Breast epithelium (tissue), 4 donors: ENCODE data around the gene CYP2E1. TPM values are rescaled to one million over a fixed set of nuclear protein-coding genes. Genes with fewer than 3 reads are reported as not detected.

Experiments
- DNase-seq, 2 donors: peaks; one replicate each; pipeline ENCODE4 v3.0.0-alpha.2; 2019; ENCODE audit warnings: low spot score in 2 of 2
- H3K27ac ChIP-seq, 2 donors: fragments of 200-600 bp; sonication (generic) in 1 of 2; one replicate each; pipeline ENCODE4 v1.5.1; 2016 to 2019; ENCODE audit warnings: mild to moderate bottlenecking in 1 of 2
- H3K27me3 ChIP-seq, 2 donors: fragments of 200-600 bp; sonication (generic) in 1 of 2; one replicate each; pipeline versions ENCODE4 v1.5.1 to v1.6.0; 2017 to 2019; ENCODE audit warnings: control low read depth in 1 of 2, mild to moderate bottlenecking in 1 of 2
- H3K36me3 ChIP-seq: fragments of 200-600 bp; one replicate; pipeline ENCODE4 v1.5.1; 2019
- H3K4me1 ChIP-seq, 2 donors: fragments of 200-600 bp; sonication (generic); one replicate each; pipeline ENCODE4 v1.5.1; 2016 to 2019; ENCODE audit warnings: control low read depth in 1 of 2
- H3K4me3 ChIP-seq, 3 donors: fragments of 200-600 bp; sonication (generic); 1 replicate in 2 of 3; 2 replicates in 1 of 3; pipeline ENCODE4 v1.5.1; 2016 to 2019; ENCODE audit warnings: mild to moderate bottlenecking in 3 of 3, moderate library complexity in 2 of 3
- H3K9me3 ChIP-seq, 2 donors: fragments of 200-600 bp; sonication (generic) in 1 of 2; one replicate each; pipeline ENCODE4 v1.5.1; 2016 to 2019; ENCODE audit warnings: control low read depth in 1 of 2
- POLR2A ChIP-seq: fragments of 450-650 bp; IDR thresholded peaks from one replicate; pipeline ENCODE4 v1.6.1; 2016; ENCODE audit warnings: antibody characterized with exemption, mild to moderate bottlenecking, moderate library complexity
- POLR2AphosphoS5 ChIP-seq, 3 donors: sonication (generic); formaldehyde crosslinking; IDR thresholded peaks; one replicate each; pipeline ENCODE4 v1.6.1; 2017; ENCODE audit warnings: antibody characterized with exemption in 3 of 3
- intact Hi-C: fragments of 100-400 bp; cut with DNase I; formaldehyde crosslinking; loops from one replicate; pipeline ENCODE4 v1.15.1; 2023; ENCODE audit warnings: low total_unique reads
- total RNA-seq, 3 donors: library from RNA; depleted of rRNA; stranded (reverse); fragments of >200 nt; gene quantifications; one replicate each; pipeline ENCODE4 v1.1.0, GENCODE V29; 2016
- TF ChIP-seq, protein P1 (sequence below), 3 donors: fragments of 450-650 bp; IDR thresholded peaks; one replicate each; pipeline ENCODE4 v1.5.1; 2016 to 2017; ENCODE audit warnings: antibody characterized with exemption in 3 of 3, mild to moderate bottlenecking in 3 of 3, moderate library complexity in 3 of 3

The CYP2E1 gene
- total RNA-seq, 3 donors from 2014 or later: 0.96 to 3.4 (median 0.98) TPM

DNA sequence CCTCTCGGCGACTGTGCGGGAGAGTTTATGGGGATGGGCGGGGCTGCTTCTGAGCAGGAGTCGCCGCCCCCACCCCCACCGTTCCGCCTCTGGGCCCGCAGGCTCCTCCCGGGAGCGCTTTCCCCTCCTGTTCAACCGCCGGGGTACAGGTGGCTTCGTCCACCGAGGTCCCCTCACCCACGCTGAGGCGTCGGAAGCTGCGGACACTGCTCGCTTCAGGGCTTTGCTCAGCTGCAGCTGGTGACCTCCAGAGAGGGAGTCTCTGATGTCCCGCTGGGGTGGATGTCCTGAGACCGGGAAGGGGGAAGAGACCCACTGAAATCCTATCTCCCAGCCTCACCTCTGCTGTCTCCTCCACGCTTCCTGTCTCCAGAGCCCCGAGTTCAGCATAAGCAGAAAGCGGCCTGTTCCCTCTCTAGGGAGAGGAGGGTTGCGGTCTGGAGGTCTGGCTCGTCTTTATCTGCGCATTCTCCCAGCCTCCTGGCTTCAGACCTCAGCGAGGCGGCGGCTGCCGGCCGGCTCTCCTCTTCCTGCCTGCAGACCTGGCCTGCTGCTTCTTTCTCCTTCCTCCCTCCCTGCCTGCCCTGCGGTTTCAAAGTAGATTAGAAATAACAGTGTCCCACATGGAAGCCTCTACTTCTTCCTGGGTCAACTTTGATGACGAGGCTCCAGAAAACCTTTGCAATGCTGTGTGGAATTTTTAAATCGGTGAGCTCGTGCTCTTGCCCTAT is 1.8 kb downstream of the CYP2E1 start:
- Histone ChIP-seq H3K4me3 (peak overlapping the region; percentile 3 to 56 (median 47)), H3K27ac (no peak overlapping the region), H3K9me3 (peaks cover 0 to 7% of the 10 kb centered on the region in 2 donors), H3K4me1 (no peaks in the 10 kb centered on the region), H3K36me3 (no peaks in the 10 kb centered on the region), H3K27me3 (peaks cover 0 to 46% of the 10 kb centered on the region in 2 donors)
- no peak for DNase-seq
- TF ChIP-seq, protein P1, sequence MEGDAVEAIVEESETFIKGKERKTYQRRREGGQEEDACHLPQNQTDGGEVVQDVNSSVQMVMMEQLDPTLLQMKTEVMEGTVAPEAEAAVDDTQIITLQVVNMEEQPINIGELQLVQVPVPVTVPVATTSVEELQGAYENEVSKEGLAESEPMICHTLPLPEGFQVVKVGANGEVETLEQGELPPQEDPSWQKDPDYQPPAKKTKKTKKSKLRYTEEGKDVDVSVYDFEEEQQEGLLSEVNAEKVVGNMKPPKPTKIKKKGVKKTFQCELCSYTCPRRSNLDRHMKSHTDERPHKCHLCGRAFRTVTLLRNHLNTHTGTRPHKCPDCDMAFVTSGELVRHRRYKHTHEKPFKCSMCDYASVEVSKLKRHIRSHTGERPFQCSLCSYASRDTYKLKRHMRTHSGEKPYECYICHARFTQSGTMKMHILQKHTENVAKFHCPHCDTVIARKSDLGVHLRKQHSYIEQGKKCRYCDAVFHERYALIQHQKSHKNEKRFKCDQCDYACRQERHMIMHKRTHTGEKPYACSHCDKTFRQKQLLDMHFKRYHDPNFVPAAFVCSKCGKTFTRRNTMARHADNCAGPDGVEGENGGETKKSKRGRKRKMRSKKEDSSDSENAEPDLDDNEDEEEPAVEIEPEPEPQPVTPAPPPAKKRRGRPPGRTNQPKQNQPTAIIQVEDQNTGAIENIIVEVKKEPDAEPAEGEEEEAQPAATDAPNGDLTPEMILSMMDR (IDR thresholded peaks at IDR 0.05): no peak
- no peak for TF ChIP-seq POLR2A
- TF ChIP-seq POLR2AphosphoS5 (IDR thresholded peaks at IDR 0.05): no peak
- intact Hi-C loops: no loop called here

DNA sequence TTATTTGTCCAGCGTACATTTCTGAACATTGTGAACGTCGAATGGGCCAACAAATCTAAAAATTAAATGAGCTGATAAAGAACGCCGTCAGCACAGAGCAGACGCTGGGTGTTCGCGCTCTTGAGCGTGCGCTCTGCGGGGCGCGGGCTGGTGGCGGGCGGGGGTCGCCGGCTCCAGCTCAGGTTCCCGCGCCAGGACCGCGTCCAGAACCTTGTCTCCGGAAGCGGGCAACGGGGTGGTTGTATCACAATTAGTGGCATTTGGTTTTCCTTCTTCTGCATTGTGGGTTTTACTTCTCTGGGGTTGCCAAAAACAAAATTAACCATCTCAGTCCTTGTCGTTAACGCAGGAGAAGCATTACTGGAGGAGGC is 2.4 kb downstream of the CYP2E1 start:
- Histone ChIP-seq H3K27ac (no peak overlapping the region), H3K4me3 (peak overlapping the region in 2 of 3 donors; percentile 47 to 56), H3K4me1 (no peaks in the 10 kb centered on the region), H3K27me3 (peaks cover 0 to 46% of the 10 kb centered on the region in 2 donors), H3K9me3 (peaks cover 0 to 2% of the 10 kb centered on the region in 2 donors), H3K36me3 (no peaks in the 10 kb centered on the region)
- TF ChIP-seq POLR2A (no peak), POLR2AphosphoS5 (IDR thresholded peaks at IDR 0.05) (no peak)
- TF ChIP-seq, protein P1 (IDR thresholded peaks at IDR 0.05): no peak
- no peak for DNase-seq
- intact Hi-C loops: no loop called here

DNA sequence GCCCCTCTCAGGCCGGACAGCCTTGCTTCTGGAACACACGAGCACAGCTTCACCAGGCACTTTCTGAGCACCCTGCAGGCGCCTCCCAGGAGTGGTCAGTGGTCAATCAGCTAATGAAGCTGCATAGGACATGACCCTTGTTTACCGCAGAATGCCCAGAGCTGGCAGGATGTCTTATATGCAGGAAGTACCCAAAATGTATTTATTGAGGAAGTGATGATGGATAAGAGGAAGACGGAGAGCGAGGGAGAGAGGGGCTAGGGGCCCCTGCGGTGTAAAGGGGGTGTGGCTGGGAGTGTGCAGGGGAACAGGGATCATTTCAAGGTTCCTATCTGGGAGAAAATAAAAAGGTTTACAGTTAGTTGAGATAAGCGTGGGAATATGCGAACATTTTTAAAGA is 3.3 kb downstream of the CYP2E1 start:
- Histone ChIP-seq H3K27ac (no peak overlapping the region), H3K27me3 (peaks cover 0 to 46% of the 10 kb centered on the region in 2 donors), H3K4me3 (no peak overlapping the region), H3K36me3 (no peaks in the 10 kb centered on the region), H3K4me1 (no peaks in the 10 kb centered on the region), H3K9me3 (no peaks in the 10 kb centered on the region)
- intact Hi-C loops: no loop called here
- no peak for DNase-seq
- TF ChIP-seq POLR2AphosphoS5 (IDR thresholded peaks at IDR 0.05) (no peak), POLR2A (no peak)
- TF ChIP-seq, protein P1 (IDR thresholded peaks at IDR 0.05): no peak

DNA sequence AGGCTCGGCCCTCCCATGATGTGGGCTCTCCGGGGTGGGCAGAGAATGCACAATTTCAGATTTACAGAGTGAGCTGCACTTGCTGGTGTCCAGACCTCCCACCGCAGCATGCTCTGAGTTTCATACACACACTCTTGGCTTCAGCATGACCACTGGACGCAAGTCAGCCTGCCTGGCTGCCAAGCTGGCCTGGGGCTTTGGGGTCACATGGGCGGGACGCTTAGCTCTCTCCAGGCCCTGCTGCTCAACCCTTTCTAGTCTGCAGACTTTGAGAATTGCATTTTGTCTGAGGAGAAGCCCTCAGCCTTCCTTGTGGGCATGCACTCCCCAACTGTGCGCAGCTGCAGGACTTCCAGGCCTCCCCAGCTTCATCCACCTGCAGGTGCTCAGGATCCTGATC is 5.7 kb downstream of the CYP2E1 start:
- Histone ChIP-seq H3K4me1 (no peaks in the 10 kb centered on the region), H3K27me3 (peaks cover 0 to 38% of the 10 kb centered on the region in 2 donors), H3K9me3 (no peaks in the 10 kb centered on the region), H3K36me3 (no peaks in the 10 kb centered on the region), H3K4me3 (no peak overlapping the region), H3K27ac (no peak overlapping the region)
- TF ChIP-seq POLR2AphosphoS5 (IDR thresholded peaks at IDR 0.05): no peak
- TF ChIP-seq POLR2A: no peak
- TF ChIP-seq, protein P1 (IDR thresholded peaks at IDR 0.05): no peak
- no peak for DNase-seq
- intact Hi-C loops: no loop called here

DNA sequence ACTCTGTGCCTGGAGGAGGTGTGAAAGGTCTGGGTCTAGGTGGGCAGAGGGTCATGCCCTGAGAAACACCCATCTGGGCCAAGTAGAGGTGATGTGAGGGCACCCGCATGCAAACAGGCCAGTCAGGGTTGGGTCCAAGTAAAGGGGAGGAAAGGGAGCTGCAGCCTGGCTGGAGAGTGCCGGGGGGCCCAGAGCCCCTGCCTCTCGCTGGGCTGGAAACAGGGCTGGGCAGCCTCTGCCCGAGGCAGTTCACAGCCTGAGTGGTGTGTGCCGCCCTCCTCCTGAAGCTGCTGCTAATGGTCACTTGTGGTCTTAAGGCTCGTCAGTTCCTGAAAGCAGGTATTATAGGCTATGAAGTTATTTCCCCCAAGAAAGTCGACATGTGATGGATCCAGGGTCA is 7.3 kb downstream of the CYP2E1 start:
- TF ChIP-seq POLR2A: no peak
- TF ChIP-seq POLR2AphosphoS5 (IDR thresholded peaks at IDR 0.05): no peak
- DNase-seq: peak in 1 of 2 donors; percentile 25
- no peaks in the 10 kb centered on the region for H3K4me1 ChIP-seq
- no peaks in the 10 kb centered on the region for H3K9me3 ChIP-seq
- peaks cover 0 to 22% of the 10 kb centered on the region in 2 donors for H3K27me3 ChIP-seq
- H3K4me3 ChIP-seq: no peak overlapping the region
- no peaks in the 10 kb centered on the region for H3K36me3 ChIP-seq
- intact Hi-C loops: no loop called here
- H3K27ac ChIP-seq: no peak overlapping the region
